Panc1 (cell line): ENCODE measurements around the gene CCDC85A. TPM values are rescaled to one million over a fixed set of nuclear protein-coding genes. Genes with fewer than 3 reads are reported as not detected.

Experiments
- ATAC-seq: fragments of 200-7000 bp; cut with Tn5 transposase; 2 replicates; pipeline ENCODE4 v1.9.1; 2020; ENCODE audit warnings: mild to moderate bottlenecking, moderate library complexity
- BruUV-seq: library from RNA; stranded (reverse); fragments of 400-500 nt; replicated peaks from 2 replicates; lab custom pipeline; 2021; lab: Mats Ljungman, UMichigan
- CTCF ChIA-PET: fragments of 300-600 bp; sonication (Branson Sonifier 250); formaldehyde crosslinking; loops from one replicate; lab custom pipeline; 2022; ENCODE audit warnings: antibody characterized with exemption; lab: Charles Lee
- POLR2A ChIA-PET: fragments of 300-600 bp; sonication (Branson Sonifier 250); formaldehyde crosslinking; loops from one replicate; lab custom pipeline; 2022; ENCODE audit warnings: antibody characterized with exemption; lab: Charles Lee
- DNase-seq: peaks from one replicate; pipeline ENCODE4 v3.0.0-alpha.2; 2010; ENCODE audit warnings: low read depth, low spot score
- H3K27ac ChIP-seq: 2 replicates; pipeline ENCODE4 v1.5.1; 2011; ENCODE audit warnings: mild to moderate bottlenecking, low read length, inconsistent platforms
- H3K27me3 ChIP-seq: fragments of 200-500 bp; sonication (Bioruptor generic); 2 replicates; pipeline ENCODE4 v1.6.0; 2014; ENCODE audit warnings: low read length, inconsistent platforms; ENCODE audit not compliant: control insufficient read depth, insufficient read depth
- H3K36me3 ChIP-seq: fragments of 200-500 bp; sonication (Bioruptor generic); 2 replicates; pipeline ENCODE4 v1.5.1; 2014; ENCODE audit warnings: inconsistent platforms, mild to moderate bottlenecking, low read length, moderate library complexity; ENCODE audit not compliant: control insufficient read depth, insufficient read depth
- H3K4me1 ChIP-seq: 2 replicates; pipeline ENCODE4 v1.5.1; 2011; ENCODE audit warnings: inconsistent platforms, mild to moderate bottlenecking, low read length, moderate library complexity; ENCODE audit not compliant: control insufficient read depth, insufficient read depth
- H3K4me3 ChIP-seq, 2 experiments: 2 replicates each; pipeline ENCODE4 v1.5.1; 2011 to 2012; ENCODE audit warnings: low read depth in 2 of 2, low read length in 2 of 2, mild to moderate bottlenecking in 2 of 2, inconsistent platforms in 1 of 2, moderate library complexity in 1 of 2
- H3K9me3 ChIP-seq: fragments of 200-500 bp; sonication (Bioruptor generic); 2 replicates; pipeline ENCODE4 v1.5.1; 2014; ENCODE audit warnings: low read depth, mild to moderate bottlenecking, inconsistent platforms, low read length, moderate library complexity; ENCODE audit not compliant: control insufficient read depth, insufficient read depth
- CTCF ChIP-seq: fragments of 450-650 bp; IDR thresholded peaks from 2 replicates; pipeline ENCODE4 v1.5.1; 2017; ENCODE audit warnings: mild to moderate bottlenecking
- POLR2AphosphoS5 ChIP-seq: IDR thresholded peaks from 2 replicates; pipeline ENCODE4 v1.6.1; 2012; ENCODE audit warnings: mild to moderate bottlenecking, low read depth, low read length, moderate library complexity
- REST ChIP-seq, 2 experiments: IDR thresholded peaks; 2 replicates each; pipeline ENCODE4 v1.6.1; 2011 to 2012; ENCODE audit warnings: low read depth in 2 of 2, control low read depth in 1 of 2, low read length in 1 of 2, mild to moderate bottlenecking in 1 of 2, moderate library complexity in 1 of 2; ENCODE audit not compliant: insufficient read depth in 1 of 2
- SIN3A ChIP-seq: IDR thresholded peaks from 2 replicates; pipeline ENCODE4 v1.6.1; 2012; ENCODE audit warnings: low read depth, mild to moderate bottlenecking, low read length, moderate library complexity, borderline replicate concordance; ENCODE audit not compliant: insufficient read depth
- TCF7L2 ChIP-seq: IDR thresholded peaks from 2 replicates; pipeline ENCODE4 v1.6.1; 2011; ENCODE audit warnings: mild to moderate bottlenecking, low read depth, low read length, inconsistent platforms
- in situ Hi-C: cut with HindIII; loops from 2 replicates; pipeline ENCODE4 v1.10.0; 2016; ENCODE audit warnings: low sequenced_read_pairs, low pct_unique_long_range_greater_than_20kb
- intact Hi-C: fragments of 100-400 bp; cut with micrococcal nuclease; formaldehyde crosslinking; loops from one replicate; pipeline ENCODE4 v1.10.0; 2022; ENCODE audit not compliant: unreplicated experiment
- total RNA-seq: library from RNA; stranded (reverse); gene quantifications from one replicate; pipeline ENCODE4 v1.2.1, GENCODE V29; 2021; ENCODE audit not compliant: unreplicated experiment

CCDC85A gene
- total RNA-seq, 1 experiment from 2014 or later = 0.05 TPM

- no TSS peak for BruUV-seq
- Histone ChIP-seq H3K4me1 (no peaks in the 10 kb centered on the region), H3K36me3 (no peaks in the 10 kb centered on the region), H3K27me3 (no peaks in the 10 kb centered on the region), H3K4me3 (no peak overlapping the region), H3K9me3 (no peaks in the 10 kb centered on the region), H3K27ac (no peak overlapping the region)
- POLR2A ChIA-PET = no interaction called here
- TF ChIP-seq SIN3A (no peak), TCF7L2 (no peak), CTCF (no peak), REST (IDR thresholded peaks at IDR 0.05; ENCODE audit: insufficient read depth in 1 of 2, low read depth in 2 of 2, low read length in 1 of 2) (no peak), POLR2AphosphoS5 (no peak)
- DNase-seq (no peak), ATAC-seq (no peak)
- intact Hi-C loops (no loop called here), in situ Hi-C loops (no loop called here)
- CTCF ChIA-PET = no interaction called here
Measured at GRCh38 chr2:56337342-56337741, 153.6 kb downstream of the CCDC85A start.

GRCh38 chr2:56338232-56338631 lies 154.4 kb downstream of the CCDC85A start:
- TF ChIP-seq POLR2AphosphoS5 = no peak
- no peak for TF ChIP-seq REST (IDR thresholded peaks at IDR 0.05; ENCODE audit: insufficient read depth in 1 of 2, low read depth in 2 of 2, low read length in 1 of 2)
- ATAC-seq (no peak), DNase-seq (no peak)
- Histone ChIP-seq H3K9me3 (no peaks in the 10 kb centered on the region), H3K4me1 (no peaks in the 10 kb centered on the region), H3K36me3 (no peaks in the 10 kb centered on the region), H3K27me3 (no peaks in the 10 kb centered on the region), H3K4me3 (no peak overlapping the region), H3K27ac (no peak overlapping the region)
- ChIA-PET CTCF (no interaction called here), POLR2A (no interaction called here)
- in situ Hi-C loops (no loop called here), intact Hi-C loops (no loop called here)
- no TSS peak for BruUV-seq
